Heart left ventricle (tissue), 16 donors: ENCODE results near the gene TNIP1. TPM values are rescaled to one million over a fixed set of nuclear protein-coding genes. Genes with fewer than 3 reads are reported as not detected.

ENCODE experiments used
- ATAC-seq, 4 donors: fragments of 200-7000 bp; cut with Tn5 transposase; one replicate each; pipeline ENCODE4 v1.9.1; 2020 to 2022; ENCODE audit warnings: moderate library complexity in 4 of 4, mild to moderate bottlenecking in 3 of 4, moderate number of reproducible peaks in 1 of 4
- DNase-seq, 5 donors: peaks; one replicate each; pipeline ENCODE4 v3.0.0-alpha.2; 2020
- H3K27ac ChIP-seq, 12 donors: fragments of 200-600 bp; sonication (generic) in 4 of 12; one replicate each; pipeline versions ENCODE4 v1.5.0 to v1.8.0; 2016 to 2022; ENCODE audit warnings: mild to moderate bottlenecking in 2 of 12
- H3K27me3 ChIP-seq, 9 donors: fragments of 200-600 bp; sonication (generic) in 2 of 9; one replicate each; pipeline versions ENCODE4 v1.5.1 to v1.8.0; 2016 to 2022; ENCODE audit warnings: mild to moderate bottlenecking in 3 of 9
- H3K36me3 ChIP-seq, 9 donors: fragments of 200-600 bp; sonication (generic) in 2 of 9; one replicate each; pipeline versions ENCODE4 v1.5.0 to v1.8.0; 2018 to 2022; ENCODE audit warnings: mild to moderate bottlenecking in 2 of 9
- H3K4me1 ChIP-seq, 12 donors: fragments of 200-600 bp; sonication (generic) in 4 of 12; one replicate each; pipeline versions ENCODE4 v1.5.0 to v1.8.0; 2016 to 2022; ENCODE audit warnings: mild to moderate bottlenecking in 3 of 12
- H3K4me3 ChIP-seq, 12 donors: fragments of 200-600 bp; sonication (generic) in 4 of 12; one replicate each; pipeline versions ENCODE4 v1.5.0 to v1.8.0; 2017 to 2022; ENCODE audit warnings: mild to moderate bottlenecking in 9 of 12, moderate library complexity in 4 of 12
- H3K9me3 ChIP-seq, 12 donors: fragments of 200-600 bp; sonication (generic) in 4 of 12; one replicate each; pipeline versions ENCODE4 v1.5.0 to v1.8.0; 2016 to 2022; ENCODE audit warnings: mild to moderate bottlenecking in 1 of 12
- POLR2A ChIP-seq, 2 donors: fragments of 450-650 bp; IDR thresholded peaks; one replicate each; pipeline ENCODE4 v1.6.1; 2017; ENCODE audit warnings: antibody characterized with exemption in 2 of 2, mild to moderate bottlenecking in 2 of 2, moderate library complexity in 2 of 2
- WGBS, 4 donors: extraction: QIAGEN DNeasy Blood & Tissue Kit in 2 of 4; methylation state at CpG; one replicate each; pipeline versions ENCODE4 v1.1.5 to v1.1.7; 2013 to 2018; 5-methylcytosine and 5-hydroxymethylcytosine counted together
- intact Hi-C, 10 donors: fragments of 100-400 bp; cut with DNase I; formaldehyde crosslinking; loops; one replicate each; pipeline versions ENCODE4 v1.11.1 to v1.14.2; 2022
- polyA plus RNA-seq, 2 donors: library from polyadenylated mRNA; stranded (reverse); fragments of 200-250 nt; gene quantifications; one replicate each; pipeline ENCODE4 v1.2.3, GENCODE V29; 2013
- total RNA-seq, 9 donors: library from RNA; depleted of rRNA in 2 of 9; stranded (reverse); fragments of >200 nt in 2 of 9; fragmentation: NEBNext Ultra II Directional in 3 of 9; extraction: Animal tissue kit (Norgen Biotek cat#: 25700) in 3 of 9; gene quantifications; one replicate each; pipeline versions ENCODE4 v1.1.0 to v1.2.4, GENCODE V29; 2016 to 2023
- TF ChIP-seq, protein P1 (sequence below), 12 donors: fragments of 200-600 bp; sonication (generic) in 4 of 12; IDR thresholded peaks; one replicate each; pipeline versions ENCODE4 v1.5.0 to v1.8.0; 2018 to 2022; ENCODE audit warnings: antibody characterized with exemption in 12 of 12, mild to moderate bottlenecking in 5 of 12
- donor health status: ischemic (EF 13 %, LVEDD 7.1; RV severe dilation, severe dysfunction).
- donor health status: healthy with polysubstance abuse.
- donor health status: DM: no; HTN: yes; CAD: no.
- donor health status: DM: no; HTN: no; CAD: no.
- donor health status: ischemic (EF 25% LVEDD 6.9; RV normal size, moderate dysfunction).
- donor health status: ischemic (EF 25% LVEDD 5.7; RV mildly dilated, moderate dysfunction).
- donor health status: healthy.
- donor health status: DM: yes; HTN: yes; CAD: no.
- donor health status: ischemic (EF 35%, LVEDD 5.7; RV mildly dilated, moderate dysfunction).
- donor health status: nonischemic (EF 11% LVEDD 7.7; RV severe dilation, severe dysfunction).
- donor health status: DM: yes; HTN: yes; CAD: no.
- donor health status: PGD.
- donor health status: ischemic (EF 29% LVEDD 5.4; RV normal size, mild dysfunction).
- donor health status: nonischemic (EF 23%, LVEDD 6.1; RV moderate dilation, normal function).

The TNIP1 gene
- total and polyA plus RNA-seq, 11 donors, result 86.0 to 180 (median 108) TPM

DNA sequence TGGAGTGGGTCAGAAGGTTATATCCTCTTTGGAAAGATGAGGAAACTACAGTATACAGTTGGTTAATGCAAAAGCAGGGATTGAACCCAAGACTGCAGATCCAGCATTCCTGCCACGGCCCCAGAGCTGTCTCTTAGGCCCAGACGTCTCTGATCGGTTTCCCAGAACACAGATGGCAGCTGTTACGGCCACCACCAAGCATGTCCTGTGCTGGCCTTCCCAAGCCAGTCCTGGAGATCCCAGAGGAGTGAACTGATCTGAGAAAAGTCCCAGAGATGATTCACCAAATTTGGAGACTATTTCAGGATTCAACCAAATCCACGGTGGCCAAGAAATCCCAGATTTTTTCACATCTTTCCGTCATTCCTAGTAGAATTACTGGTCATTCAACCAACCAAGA is 20.1 kb downstream of the TNIP1 start:
- H3K27ac ChIP-seq, result peak overlapping the region in 11 of 12 donors; percentile 67 to 91 (median 77)
- peak in 1 of 4 donors; percentile 32 for ATAC-seq
- H3K36me3 ChIP-seq, result peaks cover 0 to 87% (median 64%) of the 10 kb centered on the region in 9 donors
- peak in 3 of 5 donors; percentile 56 to 69 (median 57) for DNase-seq
- no peaks in the 10 kb centered on the region for H3K27me3 ChIP-seq
- WGBS, 4 donors, result 60 to 83% (median 76%) methylated on average over 6 of the region's 6 CpGs
- peaks cover 15 to 98% (median 57%) of the 10 kb centered on the region in 12 donors for H3K4me1 ChIP-seq
- H3K4me3 ChIP-seq, result no peak overlapping the region
- H3K9me3 ChIP-seq, result no peaks in the 10 kb centered on the region
- intact Hi-C loops, result loop anchor here in 4 of 10 donors (2.0 to 5.0 kb wide), 4 partner anchors 20 to 177 kb away; partner anchors contain the start of gene TNIP1 (in 1 of the 4)
- TF ChIP-seq, protein P1, sequence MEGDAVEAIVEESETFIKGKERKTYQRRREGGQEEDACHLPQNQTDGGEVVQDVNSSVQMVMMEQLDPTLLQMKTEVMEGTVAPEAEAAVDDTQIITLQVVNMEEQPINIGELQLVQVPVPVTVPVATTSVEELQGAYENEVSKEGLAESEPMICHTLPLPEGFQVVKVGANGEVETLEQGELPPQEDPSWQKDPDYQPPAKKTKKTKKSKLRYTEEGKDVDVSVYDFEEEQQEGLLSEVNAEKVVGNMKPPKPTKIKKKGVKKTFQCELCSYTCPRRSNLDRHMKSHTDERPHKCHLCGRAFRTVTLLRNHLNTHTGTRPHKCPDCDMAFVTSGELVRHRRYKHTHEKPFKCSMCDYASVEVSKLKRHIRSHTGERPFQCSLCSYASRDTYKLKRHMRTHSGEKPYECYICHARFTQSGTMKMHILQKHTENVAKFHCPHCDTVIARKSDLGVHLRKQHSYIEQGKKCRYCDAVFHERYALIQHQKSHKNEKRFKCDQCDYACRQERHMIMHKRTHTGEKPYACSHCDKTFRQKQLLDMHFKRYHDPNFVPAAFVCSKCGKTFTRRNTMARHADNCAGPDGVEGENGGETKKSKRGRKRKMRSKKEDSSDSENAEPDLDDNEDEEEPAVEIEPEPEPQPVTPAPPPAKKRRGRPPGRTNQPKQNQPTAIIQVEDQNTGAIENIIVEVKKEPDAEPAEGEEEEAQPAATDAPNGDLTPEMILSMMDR (IDR thresholded peaks at IDR 0.05), result no peak
- no peak for TF ChIP-seq POLR2A (IDR thresholded peaks at IDR 0.05)

- intact Hi-C loops, result loop anchor here in 1 of 10 donors (5.0 kb wide), 1 partner anchor 168 kb away; no protein-coding TSS in a partner anchor
- WGBS, 4 donors, result 68 to 85% (median 81%) methylated on average over 7 of the region's 7 CpGs
- H3K36me3 ChIP-seq, result peaks cover 0 to 91% (median 81%) of the 10 kb centered on the region in 9 donors
- peak overlapping the region in 9 of 12 donors; percentile 44 to 91 (median 74) for H3K27ac ChIP-seq
- no peak overlapping the region for H3K4me3 ChIP-seq
- no peaks in the 10 kb centered on the region for H3K27me3 ChIP-seq
- DNase-seq, result peak in 1 of 5 donors; percentile 50
- ATAC-seq, result peak; percentile 5 to 29 (median 28)
- TF ChIP-seq POLR2A (IDR thresholded peaks at IDR 0.05), result no peak
- TF ChIP-seq, protein P1 (IDR thresholded peaks at IDR 0.05), result peak in 1 of 12 donors; percentile 9
- H3K4me1 ChIP-seq, result peaks cover 12 to 82% (median 40%) of the 10 kb centered on the region in 12 donors
- no peaks in the 10 kb centered on the region for H3K9me3 ChIP-seq
Measured at GRCh38 chr5:151058891-151059489, 21.8 kb downstream of the TNIP1 start.

GRCh38 chr5:151058301-151058700 is 22.5 kb downstream of the TNIP1 start:
- WGBS, 4 donors, result 80 to 95% (median 90%) methylated on average over 5 of the region's 5 CpGs
- no peaks in the 10 kb centered on the region for H3K27me3 ChIP-seq
- ATAC-seq (no peak), DNase-seq (peak in 1 of 5 donors; percentile 10)
- no peak overlapping the region for H3K4me3 ChIP-seq
- H3K36me3 ChIP-seq, result peaks cover 0 to 97% (median 88%) of the 10 kb centered on the region in 9 donors
- TF ChIP-seq POLR2A (IDR thresholded peaks at IDR 0.05), result no peak
- TF ChIP-seq, protein P1 (IDR thresholded peaks at IDR 0.05), result no peak
- peaks cover 6 to 82% (median 33%) of the 10 kb centered on the region in 12 donors for H3K4me1 ChIP-seq
- peak overlapping the region in 5 of 12 donors; percentile 35 to 91 (median 77) for H3K27ac ChIP-seq
- intact Hi-C loops, result loop anchor here in 1 of 10 donors (5.0 kb wide), 1 partner anchor 169 kb away; no protein-coding TSS in a partner anchor
- H3K9me3 ChIP-seq, result no peaks in the 10 kb centered on the region
